ENCODE results near the gene LDB3.

LDB3 gene

GRCh38 chr10:86651631-86652331 lies 16.5 kb upstream of the LDB3 start:
- ChIA-PET CTCF (interaction anchor here (0.6 to 0.8 kb wide), 2 partner anchors 9 to 10 kb away, joined by 3 to 4 read pairs; no protein-coding TSS in a partner anchor), POLR2A (no interaction called here)
- DNase-seq (ENCODE audit: extremely low spot score), result no peak
- TF ChIP-seq SUZ12 (IDR thresholded peaks at IDR 0.05), result no peak
- no peak for TF ChIP-seq PKNOX1 (IDR thresholded peaks at IDR 0.05)
- TF ChIP-seq FOXA1 (IDR thresholded peaks at IDR 0.05), result no peak
- no peak for TF ChIP-seq HDGF (IDR thresholded peaks at IDR 0.05; ENCODE audit: borderline replicate concordance)
- no peak for TF ChIP-seq BHLHE40 (IDR thresholded peaks at IDR 0.05; ENCODE audit: borderline replicate concordance)
- no peak for TF ChIP-seq LEF1 (IDR thresholded peaks at IDR 0.05; ENCODE audit: borderline replicate concordance)

GRCh38 chr10:86652361-86653202 lies 15.7 kb upstream of the LDB3 start:
- TF ChIP-seq ELF4 (IDR thresholded peaks at IDR 0.05) (no peak), FOXM1 (IDR thresholded peaks at IDR 0.05; ENCODE audit: borderline replicate concordance) (no peak), PKNOX1 (IDR thresholded peaks at IDR 0.05) (no peak), L3MBTL2 (conservative IDR thresholded peaks at IDR 0.05) (no peak), SP1 (IDR thresholded peaks at IDR 0.05) (no peak), ZNF384 (IDR thresholded peaks at IDR 0.05) (no peak), HDGF (IDR thresholded peaks at IDR 0.05; ENCODE audit: borderline replicate concordance) (no peak), FOXK2 (IDR thresholded peaks at IDR 0.05) (no peak), NFRKB (IDR thresholded peaks at IDR 0.05) (no peak), LEF1 (IDR thresholded peaks at IDR 0.05; ENCODE audit: borderline replicate concordance) (no peak), SUZ12 (IDR thresholded peaks at IDR 0.05) (no peak), TARDBP (IDR thresholded peaks at IDR 0.05) (no peak), FOXA1 (IDR thresholded peaks at IDR 0.05) (no peak)
- CTCF ChIA-PET, result interaction anchor here (0.6 to 0.8 kb wide), 2 partner anchors 9 to 11 kb away, joined by 3 to 4 read pairs; no protein-coding TSS in a partner anchor
- POLR2A ChIA-PET, result no interaction called here
- no peak for DNase-seq (ENCODE audit: extremely low spot score)

GRCh38 chr10:86653379-86653778 lies 14.9 kb upstream of the LDB3 start:
- ChIA-PET POLR2A (no interaction called here), CTCF (no interaction called here)
- TF ChIP-seq FOXM1 (IDR thresholded peaks at IDR 0.05; ENCODE audit: borderline replicate concordance) (no peak), HDGF (IDR thresholded peaks at IDR 0.05; ENCODE audit: borderline replicate concordance) (no peak), NFRKB (IDR thresholded peaks at IDR 0.05) (no peak), ARNT (IDR thresholded peaks at IDR 0.05) (no peak), TARDBP (IDR thresholded peaks at IDR 0.05) (no peak), ELF4 (IDR thresholded peaks at IDR 0.05) (no peak), LEF1 (IDR thresholded peaks at IDR 0.05; ENCODE audit: borderline replicate concordance) (no peak), SUZ12 (IDR thresholded peaks at IDR 0.05) (no peak), FOXK2 (IDR thresholded peaks at IDR 0.05) (no peak), SP1 (IDR thresholded peaks at IDR 0.05) (no peak), PKNOX1 (IDR thresholded peaks at IDR 0.05) (no peak)
- DNase-seq (ENCODE audit: extremely low spot score), result no peak

- POLR2A ChIA-PET, result no interaction called here
- no peak for DNase-seq (ENCODE audit: extremely low spot score)
- CTCF ChIA-PET, result no interaction called here
- no peak for TF ChIP-seq SUZ12 (IDR thresholded peaks at IDR 0.05)
Measured at GRCh38 chr10:86653987-86654386, 14.3 kb upstream of the LDB3 start.

GRCh38 chr10:86654411-86655172 lies 13.7 kb upstream of the LDB3 start, which contains the start of gene OPN4:
Gene OPN4 (plus strand): TSS chr10:86654547. CDS start chr10:86654784, 237 bp downstream.
- ChIA-PET CTCF (no interaction called here), POLR2A (no interaction called here)
- no peak for TF ChIP-seq BHLHE40 (IDR thresholded peaks at IDR 0.05; ENCODE audit: borderline replicate concordance)
- no peak for TF ChIP-seq CTBP1 (IDR thresholded peaks at IDR 0.05; ENCODE audit: borderline replicate concordance)
- no peak for TF ChIP-seq SUZ12 (IDR thresholded peaks at IDR 0.05)
- TF ChIP-seq ELF4 (IDR thresholded peaks at IDR 0.05), result no peak
- no peak for TF ChIP-seq NFRKB (IDR thresholded peaks at IDR 0.05)
- no peak for DNase-seq (ENCODE audit: extremely low spot score)

- ChIA-PET CTCF (no interaction called here), POLR2A (no interaction called here)
- no peak for TF ChIP-seq FOXM1 (IDR thresholded peaks at IDR 0.05; ENCODE audit: borderline replicate concordance)
- TF ChIP-seq NFRKB (IDR thresholded peaks at IDR 0.05), result no peak
- TF ChIP-seq FOXA1 (IDR thresholded peaks at IDR 0.05), result no peak
- no peak for TF ChIP-seq L3MBTL2 (conservative IDR thresholded peaks at IDR 0.05)
- TF ChIP-seq PKNOX1 (IDR thresholded peaks at IDR 0.05), result no peak
- no peak for TF ChIP-seq CTBP1 (IDR thresholded peaks at IDR 0.05; ENCODE audit: borderline replicate concordance)
- no peak for TF ChIP-seq SP1 (IDR thresholded peaks at IDR 0.05)
- no peak for TF ChIP-seq ELF4 (IDR thresholded peaks at IDR 0.05)
- TF ChIP-seq ZNF384 (IDR thresholded peaks at IDR 0.05), result no peak
- TF ChIP-seq BHLHE40 (IDR thresholded peaks at IDR 0.05; ENCODE audit: borderline replicate concordance), result no peak
- TF ChIP-seq LEF1 (IDR thresholded peaks at IDR 0.05; ENCODE audit: borderline replicate concordance), result no peak
- no peak for TF ChIP-seq ARNT (IDR thresholded peaks at IDR 0.05)
- TF ChIP-seq TARDBP (IDR thresholded peaks at IDR 0.05), result no peak
- no peak for DNase-seq (ENCODE audit: extremely low spot score)
Measured at GRCh38 chr10:86655173-86655540, 13.2 kb upstream of the LDB3 start.

Data from HEK293T (cell line).